DOHH2 (cell line): ENCODE results near the gene SLC9A2.

Experiments used
- H3F3A ChIP-seq: fragments of 200-600 bp; sonication (generic), shearing (Covaris generic); 2 replicates; pipeline ENCODE4 v1.6.0; 2016; ENCODE audit warnings: antibody characterized with exemption, mild to moderate bottlenecking; ENCODE audit not compliant: control insufficient read depth, insufficient read depth
- H3K27ac ChIP-seq: fragments of 200-600 bp; sonication (generic); 2 replicates; pipeline ENCODE4 v1.5.1; 2014; ENCODE audit warnings: low read depth, mild to moderate bottlenecking, low read length, moderate library complexity
- H3K27me3 ChIP-seq: fragments of 200-600 bp; sonication (generic); 2 replicates; pipeline ENCODE4 v1.6.1; 2014; ENCODE audit warnings: mild to moderate bottlenecking, low read length, mixed read lengths; ENCODE audit not compliant: control insufficient read depth
- H3K36me3 ChIP-seq: fragments of 200-600 bp; sonication (generic); 2 replicates; pipeline ENCODE4 v1.6.1; 2014; ENCODE audit warnings: mild to moderate bottlenecking, low read length, moderate library complexity, mixed read lengths; ENCODE audit not compliant: control insufficient read depth
- H3K4me1 ChIP-seq: fragments of 200-600 bp; sonication (generic); 2 replicates; pipeline ENCODE4 v1.6.1; 2014; ENCODE audit warnings: mild to moderate bottlenecking, low read length, mixed read lengths; ENCODE audit not compliant: control insufficient read depth
- H3K4me2 ChIP-seq: fragments of 200-600 bp; sonication (generic); 2 replicates; pipeline ENCODE4 v1.6.0; 2014; ENCODE audit warnings: mild to moderate bottlenecking, low read length, moderate library complexity
- H3K4me3 ChIP-seq: fragments of 200-600 bp; sonication (generic); 2 replicates; pipeline ENCODE4 v1.5.1; 2014; ENCODE audit warnings: mild to moderate bottlenecking, low read length, mixed read lengths
- H3K79me2 ChIP-seq: fragments of 200-600 bp; sonication (generic); 2 replicates; pipeline ENCODE4 v1.6.1; 2014; ENCODE audit warnings: mild to moderate bottlenecking, low read length, mixed read lengths; ENCODE audit not compliant: control insufficient read depth
- H3K9me2 ChIP-seq: fragments of 200-600 bp; sonication (generic); replicated peaks from 2 replicates; pipeline ENCODE4 v1.6.1; 2014; ENCODE audit warnings: mild to moderate bottlenecking, low read length, mixed read lengths; ENCODE audit not compliant: control insufficient read depth
- H3K9me3 ChIP-seq: fragments of 200-600 bp; sonication (generic); 2 replicates; pipeline ENCODE4 v1.6.1; 2014; ENCODE audit warnings: antibody characterized with exemption, low read length, mixed read lengths; ENCODE audit not compliant: control insufficient read depth, insufficient read depth
- H4K20me1 ChIP-seq: fragments of 200-600 bp; sonication (generic); 2 replicates; pipeline ENCODE4 v1.6.0; 2014; ENCODE audit warnings: low read depth, mild to moderate bottlenecking, antibody characterized with exemption, low read length, moderate library complexity; ENCODE audit not compliant: control insufficient read depth, insufficient read depth
- CTCF ChIP-seq: fragments of 200-600 bp; sonication (generic); IDR thresholded peaks from one replicate; pipeline ENCODE4 v1.5.1; 2014; ENCODE audit warnings: antibody characterized with exemption, mild to moderate bottlenecking, low read depth, low read length; ENCODE audit not compliant: poor library complexity, severe bottlenecking
- EZH2phosphoT487 ChIP-seq: fragments of 200-600 bp; sonication (generic); IDR thresholded peaks from 2 replicates; pipeline ENCODE4 v1.6.1; 2017; ENCODE audit warnings: borderline replicate concordance, mild to moderate bottlenecking, antibody characterized with exemption, low read length, moderate library complexity, mixed read lengths

The SLC9A2 gene

GRCh38 chr2:102622646-102623045 is 3.3 kb downstream of the SLC9A2 start:
- Histone ChIP-seq H4K20me1 (no peaks in the 10 kb centered on the region), H3K9me2 (no peaks in the 10 kb centered on the region), H3K27me3 (peaks cover under 1% of the 10 kb centered on the region; the same call in 1 of the 2 replicates), H3K4me1 (no peaks in the 10 kb centered on the region), H3K9me3 (no peaks in the 10 kb centered on the region), H3F3A (no peaks in the 10 kb centered on the region), H3K36me3 (no peaks in the 10 kb centered on the region), H3K4me2 (no peak overlapping the region), H3K4me3 (no peak overlapping the region), H3K27ac (no peak overlapping the region), H3K79me2 (no peaks in the 10 kb centered on the region)
- TF ChIP-seq EZH2phosphoT487 (no peak), CTCF (no peak)

GRCh38 chr2:102630458-102630857 is 11.1 kb downstream of the SLC9A2 start:
- H3K4me3 ChIP-seq = no peak overlapping the region
- H3K36me3 ChIP-seq = no peaks in the 10 kb centered on the region
- no peaks in the 10 kb centered on the region for H3K9me2 ChIP-seq
- TF ChIP-seq EZH2phosphoT487 (no peak), CTCF (no peak)
- H3K4me1 ChIP-seq = no peaks in the 10 kb centered on the region
- H3K27me3 ChIP-seq = 0 out of 2 replicates have a peak, but pooled peaks cover 2% of the 10 kb centered on the region
- no peak overlapping the region for H3K27ac ChIP-seq
- no peaks in the 10 kb centered on the region for H4K20me1 ChIP-seq
- H3K4me2 ChIP-seq = no peak overlapping the region
- H3F3A ChIP-seq = no peaks in the 10 kb centered on the region
- no peaks in the 10 kb centered on the region for H3K79me2 ChIP-seq
- no peaks in the 10 kb centered on the region for H3K9me3 ChIP-seq

- no peaks in the 10 kb centered on the region for H4K20me1 ChIP-seq
- H3K79me2 ChIP-seq = no peaks in the 10 kb centered on the region
- H3K36me3 ChIP-seq = no peaks in the 10 kb centered on the region
- no peaks in the 10 kb centered on the region for H3K4me1 ChIP-seq
- H3K9me2 ChIP-seq = no peaks in the 10 kb centered on the region
- H3K9me3 ChIP-seq = no peaks in the 10 kb centered on the region
- no peak overlapping the region for H3K4me2 ChIP-seq
- H3K27me3 ChIP-seq = 0 out of 2 replicates have a peak, but pooled peaks cover 2% of the 10 kb centered on the region
- no peak overlapping the region for H3K27ac ChIP-seq
- no peaks in the 10 kb centered on the region for H3F3A ChIP-seq
- TF ChIP-seq EZH2phosphoT487 = no peak
- no peak for TF ChIP-seq CTCF
- H3K4me3 ChIP-seq = no peak overlapping the region
Measured at GRCh38 chr2:102632380-102633175, 13.2 kb downstream of the SLC9A2 start.
